ENCODE measurements around the gene POLD4.
A peak's percentile ranks its signal among the peaks of the same experiment; 100 is the strongest.

POLD4 gene

DNA sequence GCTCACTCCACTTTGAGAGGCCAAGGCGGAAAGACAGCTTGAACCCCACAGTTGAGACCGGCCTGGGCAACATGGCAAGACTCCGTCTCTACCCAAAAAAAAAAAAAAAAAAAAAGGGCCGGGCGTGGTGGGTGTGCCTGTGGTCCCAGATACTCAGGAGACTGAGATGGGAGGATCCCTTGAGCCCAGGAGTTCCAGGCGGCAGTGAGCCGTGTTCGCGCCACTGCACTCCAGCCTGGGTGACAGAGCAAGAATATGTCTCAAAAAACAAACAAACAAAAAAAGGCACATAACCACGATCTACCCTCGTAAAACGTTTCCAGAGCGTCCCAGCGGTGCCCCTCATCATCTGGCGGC, 37.6 kb upstream of the POLD4 start:
- Histone ChIP-seq H3K79me2 (ENCODE audit: control insufficient read depth, insufficient read depth, low read length, poor library complexity) (peaks cover 6% of the 10 kb centered on the region), H3K14ac (ENCODE audit: low read length) (no peak overlapping the region), H3K23ac (ENCODE audit: low read length) (no peak overlapping the region), H2AFZ (ENCODE audit: insufficient read depth, low read length, poor library complexity) (peak overlapping the region; percentile 27), H3K79me1 (ENCODE audit: low read length) (peaks cover 7% of the 10 kb centered on the region), H3K18ac (ENCODE audit: low read length) (peak overlapping the region; percentile 43), H3K27ac (ENCODE audit: low read depth, low read length) (no peak overlapping the region), H2BK5ac (ENCODE audit: low read depth, low read length, poor library complexity) (no peak overlapping the region), H3K4me2 (ENCODE audit: low read length) (peak overlapping the region; percentile 92), H2BK120ac (ENCODE audit: insufficient read depth, low read length, poor library complexity) (no peak overlapping the region), H3K4ac (ENCODE audit: low read depth, low read length) (peak overlapping the region; percentile 12), H2BK12ac (ENCODE audit: low read length) (no peak overlapping the region), H3K27me3 (ENCODE audit: insufficient read depth, low read length) (no peaks in the 10 kb centered on the region), H2AK5ac (ENCODE audit: low read length) (no peak overlapping the region), H4K12ac (ENCODE audit: low read depth, low read length) (peak overlapping the region; percentile 71), H3K4me3 (ENCODE audit: low read depth, low read length) (peak overlapping the region; percentile 76), H3K9ac (ENCODE audit: low read length) (peak overlapping the region; percentile 78), H4K91ac (ENCODE audit: low read depth, low read length) (peak overlapping the region; percentile 86), H4K8ac (ENCODE audit: low read depth, low read length) (peak overlapping the region; percentile 83), H3K9me3 (ENCODE audit: insufficient read depth, low read depth, low read length) (no peaks in the 10 kb centered on the region), H3K4me1 (ENCODE audit: control insufficient read depth in 1 of 2, insufficient read depth in 2 of 2, low read length in 2 of 2) (peaks cover 9 to 10% of the 10 kb centered on the region in 2 experiments), H3K36me3 (ENCODE audit: control insufficient read depth in 1 of 2, insufficient read depth in 2 of 2, low read length in 2 of 2) (peaks cover 15 to 16% of the 10 kb centered on the region in 2 experiments)
- WGBS (ENCODE audit: extremely low coverage, insufficient coverage, insufficient read length), result no CpG with 5 or more reads among the region's 15 CpGs
- DNase-seq, result no peak

DNA sequence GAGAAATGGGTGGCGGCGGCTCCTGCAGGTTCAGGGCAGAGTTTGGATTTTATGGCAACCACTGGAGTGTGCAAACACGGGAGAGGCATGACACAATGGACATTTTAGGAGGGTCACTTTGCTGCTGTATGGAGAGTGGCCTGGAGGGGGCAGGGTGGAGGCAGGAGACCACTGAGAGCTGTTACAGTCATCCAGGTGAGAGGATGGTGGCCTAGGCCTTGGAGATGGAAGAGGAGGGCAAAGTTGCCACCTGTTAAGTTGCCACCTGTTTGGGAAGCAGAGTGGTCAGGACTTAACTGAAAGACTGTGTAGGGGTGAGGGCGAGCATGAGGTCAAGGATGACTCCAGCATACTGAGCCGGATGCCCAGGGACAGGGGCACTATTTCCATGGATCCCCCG, 36.1 kb upstream of the POLD4 start:
- no peak overlapping the region for H4K8ac ChIP-seq (ENCODE audit: low read depth, low read length)
- no peak overlapping the region for H3K27ac ChIP-seq (ENCODE audit: low read depth, low read length)
- WGBS (ENCODE audit: extremely low coverage, insufficient coverage, insufficient read length), result no CpG with 5 or more reads among the region's 6 CpGs

DNA sequence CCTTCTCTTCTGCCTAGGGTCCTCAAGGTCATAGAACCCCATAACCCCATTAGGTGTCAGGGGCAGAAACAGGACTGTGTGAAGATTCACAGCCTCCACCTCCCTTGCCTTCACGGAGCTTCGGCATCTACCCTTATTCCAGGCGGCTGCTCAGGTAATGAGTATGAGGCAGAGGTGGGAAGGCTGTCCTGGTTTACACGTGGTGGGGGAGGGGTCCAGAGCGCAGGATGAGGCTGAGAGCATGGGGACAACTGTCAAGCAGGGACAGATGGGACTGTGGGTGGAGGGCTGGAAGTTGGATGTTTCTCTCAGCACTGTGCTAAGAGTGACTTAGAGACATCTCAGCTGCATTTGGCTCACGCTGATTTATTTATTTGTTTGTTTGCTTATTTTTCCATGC, 34.2 kb upstream of the POLD4 start:
- H3K14ac ChIP-seq (ENCODE audit: low read length), result no peak overlapping the region
- no peak overlapping the region for H3K27ac ChIP-seq (ENCODE audit: low read depth, low read length)
- peaks cover 6% of the 10 kb centered on the region for H3K79me2 ChIP-seq (ENCODE audit: control insufficient read depth, insufficient read depth, low read length, poor library complexity)
- H3K4me2 ChIP-seq (ENCODE audit: low read length), result no peak overlapping the region
- no peak overlapping the region for H2AK5ac ChIP-seq (ENCODE audit: low read length)
- H3K23ac ChIP-seq (ENCODE audit: low read length), result no peak overlapping the region
- DNase-seq, result no peak
- no peak overlapping the region for H2BK12ac ChIP-seq (ENCODE audit: low read length)
- peaks cover 7% of the 10 kb centered on the region for H3K79me1 ChIP-seq (ENCODE audit: low read length)
- no peak overlapping the region for H2AFZ ChIP-seq (ENCODE audit: insufficient read depth, low read length, poor library complexity)
- no peak overlapping the region for H2BK120ac ChIP-seq (ENCODE audit: insufficient read depth, low read length, poor library complexity)
- H3K4me3 ChIP-seq (ENCODE audit: low read depth, low read length), result no peak overlapping the region
- WGBS (ENCODE audit: extremely low coverage, insufficient coverage, insufficient read length), result no CpG with 5 or more reads among the region's 6 CpGs
- H3K4ac ChIP-seq (ENCODE audit: low read depth, low read length), result no peak overlapping the region
- no peak overlapping the region for H3K9ac ChIP-seq (ENCODE audit: low read length)
- H4K12ac ChIP-seq (ENCODE audit: low read depth, low read length), result no peak overlapping the region
- H3K36me3 ChIP-seq (ENCODE audit: control insufficient read depth in 1 of 2, insufficient read depth in 2 of 2, low read length in 2 of 2), result no peaks in the 10 kb centered on the region
- H3K4me1 ChIP-seq (ENCODE audit: control insufficient read depth in 1 of 2, insufficient read depth in 2 of 2, low read length in 2 of 2), result peaks cover 6 to 7% of the 10 kb centered on the region in 2 experiments
- H3K9me3 ChIP-seq (ENCODE audit: insufficient read depth, low read depth, low read length), result no peaks in the 10 kb centered on the region
- H3K18ac ChIP-seq (ENCODE audit: low read length), result no peak overlapping the region
- H4K91ac ChIP-seq (ENCODE audit: low read depth, low read length), result no peak overlapping the region
- no peaks in the 10 kb centered on the region for H3K27me3 ChIP-seq (ENCODE audit: insufficient read depth, low read length)
- no peak overlapping the region for H4K8ac ChIP-seq (ENCODE audit: low read depth, low read length)
- H2BK5ac ChIP-seq (ENCODE audit: low read depth, low read length, poor library complexity), result no peak overlapping the region

More for the DNA sequence above, 36.1 kb upstream of the POLD4 start:
- Histone ChIP-seq H2BK120ac (ENCODE audit: insufficient read depth, low read length, poor library complexity) (no peak overlapping the region), H2BK5ac (ENCODE audit: low read depth, low read length, poor library complexity) (no peak overlapping the region), H3K79me1 (ENCODE audit: low read length) (peaks cover 7% of the 10 kb centered on the region), H3K79me2 (ENCODE audit: control insufficient read depth, insufficient read depth, low read length, poor library complexity) (peaks cover 6% of the 10 kb centered on the region), H3K9ac (ENCODE audit: low read length) (no peak overlapping the region), H4K91ac (ENCODE audit: low read depth, low read length) (no peak overlapping the region), H3K14ac (ENCODE audit: low read length) (no peak overlapping the region), H2BK12ac (ENCODE audit: low read length) (no peak overlapping the region), H3K36me3 (ENCODE audit: control insufficient read depth in 1 of 2, insufficient read depth in 2 of 2, low read length in 2 of 2) (peaks cover 8 to 9% of the 10 kb centered on the region in 2 experiments), H3K4ac (ENCODE audit: low read depth, low read length) (no peak overlapping the region), H3K4me1 (ENCODE audit: control insufficient read depth in 1 of 2, insufficient read depth in 2 of 2, low read length in 2 of 2) (peaks cover 9 to 10% of the 10 kb centered on the region in 2 experiments), H4K12ac (ENCODE audit: low read depth, low read length) (no peak overlapping the region), H2AFZ (ENCODE audit: insufficient read depth, low read length, poor library complexity) (no peak overlapping the region), H3K9me3 (ENCODE audit: insufficient read depth, low read depth, low read length) (no peaks in the 10 kb centered on the region), H3K4me2 (ENCODE audit: low read length) (no peak overlapping the region), H3K4me3 (ENCODE audit: low read depth, low read length) (no peak overlapping the region), H3K27me3 (ENCODE audit: insufficient read depth, low read length) (no peaks in the 10 kb centered on the region), H2AK5ac (ENCODE audit: low read length) (no peak overlapping the region), H3K23ac (ENCODE audit: low read length) (no peak overlapping the region), H3K18ac (ENCODE audit: low read length) (no peak overlapping the region)
- peak; percentile 40 to 69 for DNase-seq

DNA sequence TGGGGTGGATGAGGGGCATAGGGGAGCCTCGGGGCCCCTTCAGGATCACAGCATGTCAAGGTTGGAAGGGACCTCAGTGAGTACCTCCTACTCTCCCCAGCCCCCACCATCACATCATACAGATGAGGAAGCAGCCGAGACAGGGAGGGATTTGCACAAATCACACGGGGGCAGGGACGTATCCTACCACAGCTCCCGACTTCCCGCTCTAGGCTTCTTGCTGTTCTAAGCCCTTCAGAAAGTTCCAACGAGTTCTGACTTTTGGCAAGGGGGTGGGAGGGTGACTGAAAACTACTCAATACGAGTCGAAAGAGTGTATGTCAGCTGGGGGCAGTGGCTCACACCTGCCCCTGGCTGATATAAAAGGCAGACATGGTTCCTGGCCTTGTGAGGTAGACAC, 33.7 kb upstream of the POLD4 start:
- no peak overlapping the region for H3K9ac ChIP-seq (ENCODE audit: low read length)
- peaks cover 7% of the 10 kb centered on the region for H3K79me1 ChIP-seq (ENCODE audit: low read length)
- no peaks in the 10 kb centered on the region for H3K27me3 ChIP-seq (ENCODE audit: insufficient read depth, low read length)
- no CpG with 5 or more reads among the region's 9 CpGs for WGBS (ENCODE audit: extremely low coverage, insufficient coverage, insufficient read length)
- no peak overlapping the region for H2BK12ac ChIP-seq (ENCODE audit: low read length)
- no peak overlapping the region for H3K4me3 ChIP-seq (ENCODE audit: low read depth, low read length)
- no peaks in the 10 kb centered on the region for H3K9me3 ChIP-seq (ENCODE audit: insufficient read depth, low read depth, low read length)
- H4K12ac ChIP-seq (ENCODE audit: low read depth, low read length), result no peak overlapping the region
- peak overlapping the region; percentile 31 for H4K91ac ChIP-seq (ENCODE audit: low read depth, low read length)
- H3K4me1 ChIP-seq (ENCODE audit: control insufficient read depth in 1 of 2, insufficient read depth in 2 of 2, low read length in 2 of 2), result peaks cover 3% of the 10 kb centered on the region in 2 experiments
- no peak overlapping the region for H3K23ac ChIP-seq (ENCODE audit: low read length)
- DNase-seq, result no peak
- H2AK5ac ChIP-seq (ENCODE audit: low read length), result no peak overlapping the region
- H3K79me2 ChIP-seq (ENCODE audit: control insufficient read depth, insufficient read depth, low read length, poor library complexity), result peaks cover 6% of the 10 kb centered on the region
- no peak overlapping the region for H2AFZ ChIP-seq (ENCODE audit: insufficient read depth, low read length, poor library complexity)
- H3K4me2 ChIP-seq (ENCODE audit: low read length), result no peak overlapping the region
- H3K27ac ChIP-seq (ENCODE audit: low read depth, low read length), result no peak overlapping the region
- H2BK120ac ChIP-seq (ENCODE audit: insufficient read depth, low read length, poor library complexity), result no peak overlapping the region
- H3K18ac ChIP-seq (ENCODE audit: low read length), result no peak overlapping the region
- H3K4ac ChIP-seq (ENCODE audit: low read depth, low read length), result no peak overlapping the region
- H3K14ac ChIP-seq (ENCODE audit: low read length), result no peak overlapping the region
- H3K36me3 ChIP-seq (ENCODE audit: control insufficient read depth in 1 of 2, insufficient read depth in 2 of 2, low read length in 2 of 2), result no peaks in the 10 kb centered on the region
- no peak overlapping the region for H4K8ac ChIP-seq (ENCODE audit: low read depth, low read length)
- H2BK5ac ChIP-seq (ENCODE audit: low read depth, low read length, poor library complexity), result no peak overlapping the region

All from trophoblast cell (in vitro differentiated cells and primary cell).